ENCODE data around the gene IFT22.

DNA sequence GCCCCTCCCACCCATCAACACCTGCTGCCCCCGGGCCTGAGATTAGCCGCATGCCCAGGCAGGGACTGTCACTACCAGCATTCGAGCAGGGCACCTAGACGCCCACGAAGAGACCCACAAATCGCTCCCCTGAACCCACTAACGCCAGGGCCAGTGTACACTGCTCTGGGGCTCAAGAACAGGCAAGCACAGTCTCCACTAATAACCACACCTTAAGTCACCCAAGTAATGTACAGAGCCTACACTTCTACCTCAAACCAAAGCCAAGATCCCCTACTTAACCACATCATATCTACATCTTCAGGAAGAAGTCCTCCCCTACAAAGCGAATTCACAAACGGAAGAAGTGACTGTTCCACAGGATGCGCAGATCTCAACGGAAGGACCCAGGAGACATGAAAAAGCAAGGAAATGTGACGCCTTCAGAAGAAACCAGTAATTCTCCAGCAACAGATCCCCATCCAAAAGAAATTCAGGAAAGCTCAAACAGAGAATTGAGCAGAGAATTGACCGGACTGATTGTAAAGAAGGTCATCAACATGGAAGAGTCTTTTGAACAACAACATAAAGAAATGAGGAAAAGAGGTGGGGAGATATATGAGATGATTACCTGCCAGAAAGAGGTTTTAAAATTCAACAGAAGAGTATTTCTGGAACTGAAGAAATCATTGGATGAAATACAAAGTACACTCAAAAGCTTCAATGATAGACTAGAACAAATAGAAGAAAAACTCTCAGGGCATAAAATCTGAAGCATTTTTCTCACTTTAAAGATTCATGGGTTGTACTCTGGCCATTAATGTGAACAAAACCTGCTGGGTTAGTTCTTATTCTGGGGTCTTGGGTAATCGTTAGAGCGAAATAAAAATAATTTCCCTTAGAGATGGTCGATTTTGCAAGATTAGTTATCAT is 20.9 kb downstream of the IFT22 start:
- TF ChIP-seq, protein P1, sequence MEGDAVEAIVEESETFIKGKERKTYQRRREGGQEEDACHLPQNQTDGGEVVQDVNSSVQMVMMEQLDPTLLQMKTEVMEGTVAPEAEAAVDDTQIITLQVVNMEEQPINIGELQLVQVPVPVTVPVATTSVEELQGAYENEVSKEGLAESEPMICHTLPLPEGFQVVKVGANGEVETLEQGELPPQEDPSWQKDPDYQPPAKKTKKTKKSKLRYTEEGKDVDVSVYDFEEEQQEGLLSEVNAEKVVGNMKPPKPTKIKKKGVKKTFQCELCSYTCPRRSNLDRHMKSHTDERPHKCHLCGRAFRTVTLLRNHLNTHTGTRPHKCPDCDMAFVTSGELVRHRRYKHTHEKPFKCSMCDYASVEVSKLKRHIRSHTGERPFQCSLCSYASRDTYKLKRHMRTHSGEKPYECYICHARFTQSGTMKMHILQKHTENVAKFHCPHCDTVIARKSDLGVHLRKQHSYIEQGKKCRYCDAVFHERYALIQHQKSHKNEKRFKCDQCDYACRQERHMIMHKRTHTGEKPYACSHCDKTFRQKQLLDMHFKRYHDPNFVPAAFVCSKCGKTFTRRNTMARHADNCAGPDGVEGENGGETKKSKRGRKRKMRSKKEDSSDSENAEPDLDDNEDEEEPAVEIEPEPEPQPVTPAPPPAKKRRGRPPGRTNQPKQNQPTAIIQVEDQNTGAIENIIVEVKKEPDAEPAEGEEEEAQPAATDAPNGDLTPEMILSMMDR (IDR thresholded peaks at IDR 0.05): no peak
- no peak for TF ChIP-seq EP300 (IDR thresholded peaks at IDR 0.05)
